ENCODE results near the gene SNTG2.

DNA sequence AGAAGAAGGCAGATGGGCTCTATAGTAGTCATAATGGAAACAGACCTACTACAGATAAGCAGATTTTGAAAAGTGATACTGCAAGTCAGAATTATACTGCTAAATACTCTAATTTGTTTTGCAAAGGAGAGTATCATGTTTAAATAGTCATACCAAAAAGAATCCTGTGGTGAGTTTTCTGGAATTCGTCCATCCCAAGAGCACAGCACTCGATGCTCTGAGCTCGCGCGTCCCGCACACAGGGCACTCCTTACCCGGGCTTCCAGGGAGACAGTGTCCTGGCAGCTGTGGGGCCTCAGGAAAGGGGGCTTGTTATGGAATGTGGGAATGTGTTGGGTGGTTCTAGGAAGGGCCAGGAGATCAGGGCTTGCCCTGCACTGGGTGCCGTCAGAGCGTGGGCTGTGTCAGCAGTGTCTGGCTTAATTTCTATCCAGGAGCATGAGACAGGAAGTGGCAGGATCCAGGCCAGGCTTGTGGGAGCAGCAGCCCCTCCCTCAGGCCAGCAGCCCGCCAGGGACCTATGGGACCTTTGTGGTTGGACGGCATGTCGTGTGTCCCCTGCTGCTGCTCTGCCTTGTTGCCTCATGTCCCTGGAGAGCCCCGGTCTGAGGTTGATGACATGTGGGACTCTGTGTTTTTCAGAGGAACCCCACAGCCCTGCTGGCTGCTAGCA lies 269.4 kb downstream of the SNTG2 start:
- TF ChIP-seq, protein P1, sequence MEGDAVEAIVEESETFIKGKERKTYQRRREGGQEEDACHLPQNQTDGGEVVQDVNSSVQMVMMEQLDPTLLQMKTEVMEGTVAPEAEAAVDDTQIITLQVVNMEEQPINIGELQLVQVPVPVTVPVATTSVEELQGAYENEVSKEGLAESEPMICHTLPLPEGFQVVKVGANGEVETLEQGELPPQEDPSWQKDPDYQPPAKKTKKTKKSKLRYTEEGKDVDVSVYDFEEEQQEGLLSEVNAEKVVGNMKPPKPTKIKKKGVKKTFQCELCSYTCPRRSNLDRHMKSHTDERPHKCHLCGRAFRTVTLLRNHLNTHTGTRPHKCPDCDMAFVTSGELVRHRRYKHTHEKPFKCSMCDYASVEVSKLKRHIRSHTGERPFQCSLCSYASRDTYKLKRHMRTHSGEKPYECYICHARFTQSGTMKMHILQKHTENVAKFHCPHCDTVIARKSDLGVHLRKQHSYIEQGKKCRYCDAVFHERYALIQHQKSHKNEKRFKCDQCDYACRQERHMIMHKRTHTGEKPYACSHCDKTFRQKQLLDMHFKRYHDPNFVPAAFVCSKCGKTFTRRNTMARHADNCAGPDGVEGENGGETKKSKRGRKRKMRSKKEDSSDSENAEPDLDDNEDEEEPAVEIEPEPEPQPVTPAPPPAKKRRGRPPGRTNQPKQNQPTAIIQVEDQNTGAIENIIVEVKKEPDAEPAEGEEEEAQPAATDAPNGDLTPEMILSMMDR (conservative IDR thresholded peaks at IDR 0.05; ENCODE audit: low read length), result no peak
- TF ChIP-seq EZH2phosphoT487 (IDR thresholded peaks at IDR 0.05; ENCODE audit: borderline replicate concordance, low read depth, low read length), result no peak
